ENCODE data around the gene TTC7B.

Gene TTC7B

DNA sequence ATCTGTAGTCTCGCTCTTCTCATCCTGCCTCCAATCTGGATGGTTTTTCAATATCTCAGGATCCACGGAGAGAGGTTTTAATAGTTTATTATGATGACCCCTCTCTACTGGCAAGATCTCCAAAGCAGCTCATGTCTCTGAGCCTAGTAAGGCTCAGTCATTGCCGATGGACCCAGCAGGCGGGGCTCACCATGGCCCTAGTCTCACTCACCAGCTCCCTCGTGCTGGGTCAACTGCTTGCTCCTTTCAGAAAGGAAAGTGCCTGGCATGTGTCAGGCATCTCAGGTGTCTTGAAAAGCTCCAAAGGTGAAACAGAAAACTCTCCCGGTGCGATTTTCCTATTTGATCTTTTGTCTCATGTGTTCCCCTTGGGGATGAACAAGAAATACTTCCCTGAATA is 240.4 kb downstream of the TTC7B start:
- no peak for DNase-seq (ENCODE audit: low spot score)

DNA sequence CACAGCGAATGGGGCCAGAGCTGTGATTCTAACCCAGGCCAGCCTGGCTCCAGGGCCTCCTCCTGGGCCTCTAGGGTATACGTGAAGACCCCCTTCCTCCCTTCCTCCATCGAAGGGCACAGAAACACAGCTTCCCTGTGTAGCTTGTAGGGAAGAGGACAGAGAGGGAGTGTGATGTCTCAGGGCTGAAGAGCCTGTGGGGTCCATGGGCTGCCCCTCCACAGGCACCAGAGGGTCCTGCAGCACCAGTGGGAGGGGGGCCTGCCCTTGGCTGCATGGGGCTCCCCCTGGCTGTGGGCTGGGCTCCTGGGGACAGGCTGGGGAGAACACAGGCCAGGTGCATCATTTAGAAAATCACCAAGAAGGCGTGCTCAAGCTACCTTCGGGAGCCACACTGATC is 240.9 kb downstream of the TTC7B start:
- no peak for DNase-seq (ENCODE audit: low spot score)

DNA sequence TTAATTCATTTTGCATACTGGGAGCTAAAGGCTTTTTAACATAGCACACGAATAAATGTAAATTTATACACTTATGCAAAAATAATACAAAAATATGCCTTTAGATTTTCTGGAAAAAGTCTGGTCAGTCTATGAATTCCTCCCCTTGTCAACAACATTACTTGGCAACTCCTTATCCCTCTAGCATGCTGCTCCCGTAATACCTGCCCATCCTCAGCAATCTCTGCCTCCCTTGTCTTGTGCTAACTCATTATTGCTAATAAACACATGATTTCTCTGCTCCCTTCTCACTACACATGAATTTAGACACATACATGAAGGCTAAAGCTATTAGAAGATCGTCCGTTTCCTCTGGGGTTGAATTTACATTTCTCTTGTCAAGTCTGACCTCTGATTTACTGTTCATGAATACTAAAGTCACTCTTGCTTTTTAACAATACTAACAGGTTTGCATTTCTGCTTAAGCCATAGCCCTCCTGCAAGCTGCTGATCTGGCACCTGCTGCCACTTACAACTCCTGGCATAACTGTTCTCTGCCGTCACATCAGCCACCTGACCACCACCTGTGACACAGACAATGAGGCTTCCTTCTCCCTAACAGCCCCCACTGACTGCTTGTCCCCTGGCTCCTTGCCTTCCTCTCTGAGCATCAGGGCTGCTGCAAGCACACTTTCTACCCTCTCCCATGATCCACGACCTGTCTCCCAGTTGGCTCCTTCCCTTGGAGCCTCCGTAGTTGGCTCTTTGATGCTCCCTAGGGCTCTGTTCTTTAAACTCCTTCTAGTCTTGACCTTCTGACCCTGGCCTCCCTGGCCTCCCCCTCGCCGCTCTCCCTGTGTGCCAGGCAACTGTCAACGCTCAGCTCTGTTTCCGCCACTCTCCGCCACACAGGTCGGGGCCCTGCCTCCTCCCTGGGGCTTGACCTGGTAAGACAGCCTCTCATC is 241.8 kb downstream of the TTC7B start:
- peak; percentile 33 for DNase-seq (ENCODE audit: low spot score)

DNA sequence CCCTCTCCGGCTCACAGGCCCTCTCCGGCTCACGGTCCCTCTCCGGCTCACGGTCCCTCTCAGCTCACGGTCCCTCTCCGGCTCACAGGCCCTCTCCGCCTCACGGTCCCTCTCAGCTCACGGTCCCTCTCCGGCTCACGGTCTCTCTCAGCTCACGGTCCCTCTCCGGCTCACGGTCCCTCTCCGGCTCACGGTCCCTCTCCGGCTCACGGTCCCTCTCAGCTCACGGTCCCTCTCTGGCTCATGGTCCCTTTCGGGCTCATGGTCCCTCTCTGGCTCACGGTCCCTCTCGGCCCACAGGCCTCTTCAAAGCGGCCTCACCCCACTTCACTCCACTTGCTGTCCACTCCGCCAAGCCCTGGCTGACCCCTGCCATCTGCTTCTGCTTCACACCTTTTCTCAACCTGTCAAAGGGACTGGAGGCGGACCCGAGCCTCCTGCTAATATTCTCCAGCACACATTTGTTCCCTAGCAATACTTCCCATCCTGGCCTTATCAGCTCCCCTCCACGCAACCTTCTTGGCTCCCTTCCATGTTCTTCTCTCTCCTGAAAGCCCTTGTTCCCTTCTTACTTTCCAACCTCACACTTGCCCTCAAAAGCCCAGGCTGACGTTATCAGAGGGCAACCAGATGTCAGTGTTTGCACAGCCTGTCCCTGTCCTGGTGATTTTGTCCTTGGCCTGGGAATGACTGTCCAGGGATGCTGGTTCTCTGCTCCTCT is 242.7 kb downstream of the TTC7B start:
- no peak for DNase-seq (ENCODE audit: low spot score)

DNA sequence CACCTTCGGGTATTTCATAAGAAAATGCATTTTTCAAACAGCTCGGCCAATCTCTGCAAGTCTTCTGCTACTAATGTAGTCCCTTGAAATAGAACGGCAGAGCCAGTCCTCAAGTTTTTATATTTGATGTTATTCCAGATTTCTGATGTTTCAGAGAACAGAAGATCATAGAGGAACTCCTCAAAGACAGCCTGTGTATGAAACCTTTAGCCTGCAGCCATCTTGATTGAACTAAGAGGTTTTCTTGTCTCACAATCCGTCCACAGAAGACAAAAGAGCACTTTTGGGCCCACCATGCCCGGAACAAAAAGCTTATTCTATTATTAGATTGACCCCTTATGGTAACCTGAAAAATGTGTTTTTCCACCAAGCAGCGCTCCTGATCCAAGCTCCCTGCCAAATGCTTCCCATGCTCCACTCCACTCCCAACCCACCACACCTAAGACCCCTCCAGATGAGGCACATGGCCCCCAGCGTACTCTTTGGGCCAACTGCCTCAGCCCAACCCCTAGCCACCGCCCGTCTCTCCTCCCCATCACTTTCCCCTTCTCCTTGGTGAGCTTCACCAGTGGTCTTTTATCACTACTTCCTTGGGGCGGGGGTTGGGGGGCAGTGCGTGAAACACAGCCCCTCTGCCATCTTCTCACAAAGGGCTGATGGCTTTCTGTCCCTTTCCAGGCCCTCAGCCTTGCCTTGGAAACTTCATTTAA is 243.6 kb downstream of the TTC7B start:
- DNase-seq (ENCODE audit: low spot score) = no peak

DNA sequence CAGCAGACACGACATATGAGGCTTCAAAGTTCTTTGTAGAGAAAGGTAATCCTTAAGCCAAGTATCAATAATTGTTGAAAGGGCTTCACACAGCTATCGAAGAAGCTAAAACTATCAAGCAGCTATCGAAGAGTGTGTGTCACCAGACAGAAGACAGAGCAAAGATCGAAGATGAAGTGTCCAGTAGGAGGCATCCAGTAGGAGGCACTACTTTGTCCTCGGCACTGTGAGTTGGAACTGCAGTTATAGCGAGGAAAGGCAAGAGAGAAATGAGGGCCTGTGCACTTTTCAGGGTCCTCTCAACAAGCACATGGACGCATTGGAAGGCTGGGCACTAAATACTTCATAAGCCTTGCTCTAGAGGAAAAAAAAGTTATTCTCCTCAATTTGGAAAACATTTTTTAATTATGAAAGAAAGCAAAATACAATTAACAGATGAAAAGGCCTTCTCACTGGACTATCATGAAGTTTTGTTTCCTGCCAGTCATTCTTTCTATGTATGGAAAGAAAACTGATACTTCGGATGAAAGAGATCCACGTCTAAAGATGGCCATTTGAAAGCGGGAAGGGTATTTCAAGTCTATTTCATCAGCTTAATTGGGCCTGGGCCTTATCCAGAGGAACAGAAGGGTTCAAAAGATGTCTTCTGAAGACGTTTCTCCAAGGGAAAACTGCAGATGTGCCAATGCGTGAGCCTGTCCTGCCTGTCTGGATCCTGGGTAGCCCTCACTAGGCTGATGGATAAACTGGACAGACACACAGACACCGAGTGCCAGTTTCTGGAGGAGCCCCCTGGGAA is 244.9 kb downstream of the TTC7B start:
- DNase-seq (ENCODE audit: low spot score) = no peak

DNA sequence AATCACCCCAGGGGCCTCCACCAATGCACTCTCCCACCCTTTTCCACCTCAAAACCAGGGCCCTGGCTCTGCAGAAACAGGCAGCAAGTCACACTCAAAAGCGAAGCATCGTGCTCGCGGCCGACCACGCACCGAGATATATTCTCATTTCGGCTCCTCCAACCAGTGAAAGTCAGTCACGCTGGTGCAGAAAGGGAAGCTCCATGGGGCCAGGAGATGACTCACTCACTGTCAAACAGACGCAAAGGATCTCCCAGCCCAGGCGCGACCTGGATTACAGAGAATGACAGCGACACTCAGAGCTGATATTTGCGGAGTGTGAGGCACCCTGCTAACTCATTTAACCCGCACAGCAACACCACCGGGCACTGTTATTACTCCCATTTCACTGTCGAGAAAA is 245.8 kb downstream of the TTC7B start:
- DNase-seq (ENCODE audit: low spot score) = no peak

DNA sequence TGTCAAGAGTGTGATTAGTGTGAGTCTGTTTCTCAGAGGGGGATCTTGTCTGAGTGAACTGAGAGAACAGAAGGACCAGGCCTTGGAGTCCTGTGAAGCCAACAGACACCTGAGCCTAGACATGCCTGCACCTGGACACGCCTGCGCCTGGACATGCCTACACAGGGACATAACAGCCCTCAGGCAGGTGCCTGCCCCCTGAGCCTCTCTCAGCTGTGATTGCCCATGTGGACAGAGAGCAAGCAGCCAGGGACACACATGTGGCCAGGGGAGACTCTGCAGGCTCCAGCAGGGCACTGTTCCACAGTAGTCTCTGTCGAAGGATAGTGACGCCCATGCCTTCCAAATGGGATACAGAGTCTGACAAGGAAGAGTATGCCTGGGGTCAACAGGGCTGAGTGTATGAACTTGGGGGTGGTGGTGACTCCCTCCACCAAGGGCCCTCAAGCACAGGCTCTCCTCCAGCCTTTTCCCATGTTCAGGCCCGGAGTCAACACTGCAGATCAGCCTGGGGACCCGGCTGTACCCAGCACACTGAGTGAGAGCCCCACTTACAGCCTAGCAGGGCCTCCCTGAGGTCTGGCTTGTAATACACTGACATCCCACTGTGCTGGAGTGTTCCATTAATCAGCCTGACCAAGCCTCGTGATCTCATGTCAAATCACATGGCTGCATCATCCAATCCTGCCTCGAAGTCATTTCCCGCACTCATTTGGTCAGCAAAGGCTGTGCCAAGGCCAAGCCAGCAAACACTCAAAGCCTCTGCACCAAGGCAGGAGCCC is 246.4 kb downstream of the TTC7B start:
- no peak for DNase-seq (ENCODE audit: low spot score)

DNA sequence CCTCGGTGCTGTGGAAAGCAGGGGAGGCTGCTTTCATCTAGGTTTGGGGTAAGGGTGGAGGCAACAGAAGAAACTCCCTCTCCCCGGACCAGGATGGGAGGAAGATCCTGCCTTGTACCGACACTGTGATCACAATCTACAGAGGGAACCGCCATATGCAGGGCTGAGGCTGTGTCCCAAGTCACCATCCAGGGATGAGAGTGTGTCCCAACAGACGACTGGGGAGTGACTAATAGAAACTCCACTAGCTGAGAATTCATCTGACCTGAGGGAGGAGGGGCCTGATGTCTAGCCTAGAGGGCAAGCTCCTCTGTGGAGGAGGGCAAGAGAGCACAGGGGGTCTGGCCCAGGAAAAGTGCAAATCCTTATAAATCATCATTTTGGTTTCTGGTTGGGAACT is 247.0 kb downstream of the TTC7B start:
- DNase-seq (ENCODE audit: low spot score) = no peak

DNA sequence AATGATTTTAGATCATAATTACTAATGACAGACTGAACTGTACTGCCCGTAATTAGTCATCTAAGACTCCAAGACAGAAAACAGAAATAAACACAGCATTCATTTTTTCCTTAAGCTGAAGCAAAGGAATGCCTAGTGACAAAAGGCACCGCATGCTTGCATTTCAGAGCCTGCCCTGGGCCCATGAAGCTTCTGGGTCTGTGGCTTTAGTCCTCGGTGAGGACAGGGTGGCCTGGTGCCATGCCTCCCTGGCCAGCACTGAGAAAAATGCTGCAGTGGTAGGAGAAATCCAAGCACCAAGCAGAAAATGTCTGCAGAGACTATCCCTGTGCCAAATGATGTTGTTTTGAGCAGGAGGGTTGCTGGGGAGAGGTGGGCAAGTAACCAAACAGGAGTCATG is 247.8 kb downstream of the TTC7B start:
- DNase-seq (ENCODE audit: low spot score) = peak; percentile 71

DNA sequence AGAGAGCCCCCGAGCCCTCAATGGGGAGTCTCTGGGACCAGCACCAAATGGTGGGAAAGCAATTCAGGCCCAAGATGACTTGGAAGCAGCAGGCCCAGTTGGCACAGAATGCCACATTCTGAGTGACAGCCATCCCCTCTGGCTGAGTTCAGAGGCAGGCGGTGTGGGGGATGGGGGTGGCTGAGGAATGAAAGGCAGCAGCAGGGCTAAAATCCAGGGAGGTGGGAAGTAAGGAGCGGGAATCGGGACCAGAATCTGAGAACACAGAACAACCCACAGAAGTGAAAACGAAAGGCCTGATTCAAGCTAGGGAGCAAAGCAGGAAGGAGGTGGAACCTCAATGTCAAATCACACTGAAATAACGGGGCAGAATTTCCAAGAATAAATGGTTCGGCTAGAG is 248.2 kb downstream of the TTC7B start:
- peak; percentile 57 for DNase-seq (ENCODE audit: low spot score)

DNA sequence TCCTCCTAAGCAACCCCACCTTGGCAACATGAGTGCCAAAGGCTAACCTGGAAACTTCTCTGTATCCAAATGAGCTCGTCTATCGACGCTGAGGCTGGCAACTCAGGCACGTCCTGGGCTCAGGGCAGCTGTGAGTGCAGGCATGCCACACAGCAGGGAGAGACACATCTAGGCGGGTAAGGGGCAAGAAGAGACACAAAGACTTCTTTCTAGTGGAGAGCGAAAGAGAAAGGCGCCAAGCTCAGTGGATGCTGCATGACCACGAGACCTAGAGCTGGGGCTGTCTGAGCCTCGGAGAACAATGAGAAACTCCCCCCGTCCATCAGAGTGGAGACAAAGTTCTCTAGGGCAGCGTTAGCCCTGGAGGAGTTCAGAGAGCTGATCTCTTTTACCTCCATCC is 249.0 kb downstream of the TTC7B start:
- DNase-seq (ENCODE audit: low spot score) = peak; percentile 96

DNA sequence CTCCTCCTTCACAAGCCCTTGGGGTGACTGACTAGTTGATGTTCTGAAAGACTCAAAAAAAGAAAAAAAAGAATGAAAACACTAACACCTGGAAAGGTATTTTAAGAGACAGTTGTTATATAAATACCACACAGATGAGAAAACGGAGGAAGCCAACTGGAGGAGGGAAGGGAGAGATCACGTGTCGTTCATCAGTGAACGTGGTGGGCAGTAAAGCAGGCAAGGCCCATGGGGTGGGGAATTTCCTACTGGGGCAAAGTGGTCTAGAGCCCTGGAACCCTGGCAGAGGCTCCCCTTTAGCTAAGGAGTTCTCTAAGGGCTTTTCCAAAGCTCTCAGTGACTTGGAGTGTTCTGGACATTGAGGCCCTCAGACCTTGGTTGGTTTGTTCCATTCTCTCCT is 249.7 kb downstream of the TTC7B start:
- DNase-seq (ENCODE audit: low spot score) = no peak

DNA sequence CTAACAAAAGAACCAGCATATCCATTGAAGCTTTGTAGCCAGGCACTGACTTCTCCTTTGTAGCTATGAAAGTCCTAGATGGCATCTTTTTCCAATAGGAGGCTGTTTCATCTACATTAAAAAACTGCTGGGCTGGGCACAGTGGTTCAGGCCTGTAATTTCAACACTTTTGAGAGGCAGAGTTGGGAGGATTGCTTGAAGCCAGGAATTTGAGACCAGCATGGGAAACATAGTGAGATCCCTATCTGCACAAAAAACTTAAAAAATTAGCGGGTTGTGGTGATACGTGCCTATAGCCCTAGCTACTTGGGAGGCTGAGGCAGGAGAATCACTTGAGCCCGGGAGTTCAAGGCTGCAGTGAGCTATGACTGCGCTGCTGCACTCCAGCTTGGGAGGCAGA is 251.7 kb downstream of the TTC7B start:
- DNase-seq (ENCODE audit: low spot score) = peak; percentile 50

DNA sequence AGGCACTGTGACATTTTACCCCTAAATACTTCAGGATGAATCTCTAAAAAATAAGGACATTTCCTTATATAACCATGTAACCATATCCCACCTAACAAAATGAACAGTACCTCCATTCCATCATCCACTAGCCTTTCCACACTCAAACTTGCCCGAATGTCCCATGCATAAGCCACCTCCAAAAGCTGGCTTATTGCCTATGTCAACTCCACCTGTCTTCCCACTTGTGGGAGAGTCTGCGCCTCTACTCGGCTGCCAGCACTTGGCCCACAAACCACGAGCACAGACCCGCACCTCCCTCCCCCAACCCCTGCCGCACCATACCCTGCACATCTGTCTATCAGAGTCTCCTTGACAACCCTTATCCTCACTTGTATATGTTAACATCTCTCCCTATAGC is 253.6 kb downstream of the TTC7B start:
- no peak for DNase-seq (ENCODE audit: low spot score)

DNA sequence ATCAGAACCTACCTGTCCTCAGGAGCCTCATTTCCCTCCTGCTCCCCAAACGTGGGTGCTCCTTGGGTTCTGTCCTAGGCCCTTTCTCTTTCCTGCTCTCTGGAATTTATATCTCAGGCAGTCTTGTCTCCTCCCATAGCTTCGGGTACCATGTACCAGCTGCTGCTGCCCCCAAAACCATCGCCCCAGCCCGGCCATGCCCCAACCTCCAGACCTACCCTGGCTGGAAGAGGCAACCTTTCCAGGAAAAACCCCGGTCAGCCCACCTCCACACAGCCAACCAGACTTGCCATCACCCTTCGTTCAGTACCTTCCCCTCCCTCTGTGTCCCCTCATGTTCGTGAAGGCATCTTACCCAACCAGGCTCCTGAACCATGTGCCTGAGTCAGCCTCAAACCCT is 254.3 kb downstream of the TTC7B start:
- DNase-seq (ENCODE audit: low spot score) = no peak

DNA sequence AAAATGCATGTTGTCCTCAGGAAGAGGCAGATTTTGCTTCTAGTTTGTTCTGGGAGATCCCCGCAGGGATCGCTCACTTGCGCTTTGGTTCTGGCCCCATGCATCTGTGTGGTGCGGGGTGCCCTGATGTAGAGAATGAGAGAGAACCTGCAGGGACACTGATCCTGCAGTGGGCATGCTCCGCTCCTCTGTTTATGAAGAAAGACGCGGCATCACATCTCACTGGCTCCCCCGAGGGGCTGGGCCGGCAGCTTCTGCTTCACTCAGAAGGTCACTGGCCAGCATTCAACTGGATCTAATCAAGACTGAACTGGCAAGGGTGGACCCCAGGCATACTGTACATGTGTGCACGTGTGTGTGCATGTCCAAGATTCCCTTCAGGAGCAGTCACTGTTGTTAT is 255.2 kb downstream of the TTC7B start:
- DNase-seq (ENCODE audit: low spot score) = no peak

DNA sequence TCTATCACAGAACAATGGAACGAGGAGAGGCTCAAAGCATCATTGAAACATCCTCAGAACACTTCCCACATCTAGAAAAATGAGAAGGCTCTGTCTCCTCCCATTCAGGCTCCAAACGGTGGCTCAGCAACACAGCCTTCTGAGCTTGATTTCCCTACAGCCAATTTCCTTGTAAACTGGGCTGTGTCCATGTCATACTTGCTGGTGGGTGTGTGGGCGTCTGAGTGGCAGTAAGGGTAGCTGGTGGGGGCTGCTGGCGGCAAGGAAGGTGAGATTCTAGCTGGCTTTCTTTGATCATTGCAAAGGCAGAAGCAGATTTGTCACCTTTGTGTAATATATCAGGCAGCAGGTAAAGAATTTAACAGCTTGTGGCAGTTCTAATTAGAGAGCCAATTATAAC is 255.7 kb downstream of the TTC7B start:
- DNase-seq (ENCODE audit: low spot score) = no peak

DNA sequence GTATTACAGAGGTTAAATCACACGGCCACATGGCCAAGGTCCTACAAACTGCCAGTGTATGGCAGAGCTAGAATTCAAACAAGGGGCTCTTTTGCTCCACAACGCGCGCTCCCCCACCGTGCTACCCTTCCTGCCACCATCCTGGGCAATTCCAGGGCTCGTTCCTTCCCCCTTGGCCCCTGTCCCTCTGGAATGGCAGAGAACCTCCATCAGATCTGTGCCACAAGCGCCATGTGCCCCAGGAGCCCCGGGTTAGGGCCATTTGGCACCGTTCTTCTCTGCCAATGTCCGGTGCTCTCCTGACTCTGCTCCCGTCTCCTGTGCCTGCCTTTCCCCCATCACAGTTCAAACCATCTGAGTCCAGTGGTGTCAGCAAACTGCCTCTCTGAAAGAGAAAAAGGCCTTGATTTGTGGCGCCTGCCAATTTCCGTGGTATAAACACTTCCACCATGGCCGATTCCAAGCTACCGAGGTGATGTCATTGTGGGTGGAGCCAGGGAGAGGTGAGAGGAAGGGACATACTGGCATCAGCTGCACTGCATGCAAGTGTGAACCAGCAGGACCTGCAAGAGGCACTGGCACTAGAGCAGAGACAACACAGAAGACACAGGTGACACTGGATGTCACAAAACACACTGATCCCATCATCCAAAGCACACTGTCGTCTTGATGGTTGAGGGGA is 256.3 kb downstream of the TTC7B start:
- no peak for DNase-seq (ENCODE audit: low spot score)

DNA sequence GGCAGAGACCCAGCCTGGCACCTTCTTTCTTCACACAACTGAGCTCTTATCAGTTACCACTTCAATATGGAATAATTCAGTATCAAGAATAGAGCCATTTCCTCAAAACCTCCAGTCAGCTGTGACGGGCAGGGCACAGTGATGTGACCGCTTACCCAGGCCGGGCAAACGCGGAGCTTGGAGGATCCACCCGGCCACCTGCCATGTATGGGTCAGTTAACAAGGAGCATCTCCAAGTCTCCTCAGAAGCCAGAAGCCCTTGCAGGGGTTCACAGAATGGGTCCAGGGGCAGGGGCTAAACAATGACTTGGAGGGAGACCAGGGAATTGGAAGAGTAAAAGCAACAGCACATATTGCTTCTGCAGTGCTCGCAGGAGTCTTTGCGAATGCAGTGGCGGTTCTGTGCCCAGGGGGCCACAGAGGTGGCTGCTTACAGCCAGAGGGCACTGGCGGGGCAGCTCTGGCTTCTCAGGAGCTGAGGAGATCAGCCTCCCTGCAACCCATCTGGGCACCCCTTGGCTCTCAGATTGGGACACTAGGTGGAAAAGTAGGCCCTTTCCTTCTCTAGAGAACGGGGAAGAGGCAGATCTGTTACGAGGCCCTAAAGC is 257.1 kb downstream of the TTC7B start:
- DNase-seq (ENCODE audit: low spot score) = no peak

Data from pons (tissue), 1 donor.